Measurements from ENCODE around the gene SOCS6. TPM values are rescaled to one million over a fixed set of nuclear protein-coding genes. Genes with fewer than 3 reads are reported as not detected.
A peak's percentile ranks its signal among the peaks of the same experiment; 100 is the strongest.

Gene SOCS6
- total and polyA plus RNA-seq, 2 of the 13 experiments (the other 11 are each of a cell fraction or from before 2014, with no cell fraction given) = 18.6 to 38.3 TPM

DNA sequence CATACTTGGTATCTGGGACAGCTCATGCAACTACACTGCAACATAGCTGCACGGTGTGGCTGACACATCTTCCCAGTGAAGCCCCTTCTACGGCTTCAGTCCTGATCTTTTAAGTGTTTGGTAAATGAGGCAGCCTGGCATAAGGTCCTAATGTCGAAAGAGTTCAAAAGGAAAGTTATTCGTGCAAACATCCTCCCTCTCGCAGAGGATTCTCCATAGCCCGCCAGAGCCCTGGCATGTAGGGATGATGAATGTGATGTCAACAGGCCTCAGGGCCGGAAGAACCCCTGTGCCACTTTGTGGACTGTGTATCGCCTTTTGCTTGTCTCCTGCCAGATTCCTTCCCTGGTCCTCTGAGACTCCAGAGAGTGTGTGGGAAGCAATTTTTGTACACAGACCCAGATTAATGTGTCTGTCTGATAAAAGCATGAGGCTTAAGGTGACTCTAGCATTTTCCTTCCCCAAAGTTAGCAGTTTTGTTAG is 88.5 kb downstream of the SOCS6 start (continued):
- TF ChIP-seq, protein P1, sequence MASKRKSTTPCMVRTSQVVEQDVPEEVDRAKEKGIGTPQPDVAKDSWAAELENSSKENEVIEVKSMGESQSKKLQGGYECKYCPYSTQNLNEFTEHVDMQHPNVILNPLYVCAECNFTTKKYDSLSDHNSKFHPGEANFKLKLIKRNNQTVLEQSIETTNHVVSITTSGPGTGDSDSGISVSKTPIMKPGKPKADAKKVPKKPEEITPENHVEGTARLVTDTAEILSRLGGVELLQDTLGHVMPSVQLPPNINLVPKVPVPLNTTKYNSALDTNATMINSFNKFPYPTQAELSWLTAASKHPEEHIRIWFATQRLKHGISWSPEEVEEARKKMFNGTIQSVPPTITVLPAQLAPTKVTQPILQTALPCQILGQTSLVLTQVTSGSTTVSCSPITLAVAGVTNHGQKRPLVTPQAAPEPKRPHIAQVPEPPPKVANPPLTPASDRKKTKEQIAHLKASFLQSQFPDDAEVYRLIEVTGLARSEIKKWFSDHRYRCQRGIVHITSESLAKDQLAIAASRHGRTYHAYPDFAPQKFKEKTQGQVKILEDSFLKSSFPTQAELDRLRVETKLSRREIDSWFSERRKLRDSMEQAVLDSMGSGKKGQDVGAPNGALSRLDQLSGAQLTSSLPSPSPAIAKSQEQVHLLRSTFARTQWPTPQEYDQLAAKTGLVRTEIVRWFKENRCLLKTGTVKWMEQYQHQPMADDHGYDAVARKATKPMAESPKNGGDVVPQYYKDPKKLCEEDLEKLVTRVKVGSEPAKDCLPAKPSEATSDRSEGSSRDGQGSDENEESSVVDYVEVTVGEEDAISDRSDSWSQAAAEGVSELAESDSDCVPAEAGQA (IDR thresholded peaks at IDR 0.05; ENCODE audit: low read depth) = peak; percentile 50; the same call in 1 of the 2 replicates
- TF ChIP-seq, protein P1 (CRISPR knock-in tag; IDR thresholded peaks at IDR 0.05; ENCODE audit: borderline replicate concordance) = no peak
- TF ChIP-seq ZFAT (CRISPR knock-in tag; conservative IDR thresholded peaks at IDR 0.05) (no peak), KLF16 (CRISPR knock-in tag; IDR thresholded peaks at IDR 0.05) (no peak), GTF3A (CRISPR knock-in tag; conservative IDR thresholded peaks at IDR 0.05) (no peak), TAF1 (CRISPR knock-in tag; IDR thresholded peaks at IDR 0.05) (no peak; the same call in 1 of the 2 replicates), FIP1L1 (IDR thresholded peaks at IDR 0.05; ENCODE audit: borderline replicate concordance, insufficient read depth, low read depth, low read length) (no peak), ZNF205 (CRISPR knock-in tag; IDR thresholded peaks at IDR 0.05) (no peak), SMARCC2 (IDR thresholded peaks at IDR 0.05) (no peak), POLR2AphosphoS5 (IDR thresholded peaks at IDR 0.05; ENCODE audit: low read depth, low read length) (no peak), WIZ (CRISPR knock-in tag; IDR thresholded peaks at IDR 0.05) (no peak), ZKSCAN5 (CRISPR knock-in tag; IDR thresholded peaks at IDR 0.05) (no peak), SMYD3 (CRISPR knock-in tag; IDR thresholded peaks at IDR 0.05) (no peak), ZNF556 (CRISPR knock-in tag; IDR thresholded peaks at IDR 0.05; ENCODE audit: borderline replicate concordance) (peak; percentile 45; the same call in 1 of the 2 replicates), TEAD2 (CRISPR knock-in tag; IDR thresholded peaks at IDR 0.05) (no peak), ZSCAN31 (CRISPR knock-in tag; IDR thresholded peaks at IDR 0.05; ENCODE audit: low read depth) (no peak), EHMT2 (IDR thresholded peaks at IDR 0.05; ENCODE audit: borderline replicate concordance, low read depth, low read length) (no peak), HOXA9 (CRISPR knock-in tag; IDR thresholded peaks at IDR 0.05; ENCODE audit: borderline replicate concordance) (no peak), KLF9 (CRISPR knock-in tag; IDR thresholded peaks at IDR 0.05; ENCODE audit: low read depth) (no peak), RFX3 (CRISPR knock-in tag; IDR thresholded peaks at IDR 0.05) (no peak)
- TF ChIP-seq, protein P2, sequence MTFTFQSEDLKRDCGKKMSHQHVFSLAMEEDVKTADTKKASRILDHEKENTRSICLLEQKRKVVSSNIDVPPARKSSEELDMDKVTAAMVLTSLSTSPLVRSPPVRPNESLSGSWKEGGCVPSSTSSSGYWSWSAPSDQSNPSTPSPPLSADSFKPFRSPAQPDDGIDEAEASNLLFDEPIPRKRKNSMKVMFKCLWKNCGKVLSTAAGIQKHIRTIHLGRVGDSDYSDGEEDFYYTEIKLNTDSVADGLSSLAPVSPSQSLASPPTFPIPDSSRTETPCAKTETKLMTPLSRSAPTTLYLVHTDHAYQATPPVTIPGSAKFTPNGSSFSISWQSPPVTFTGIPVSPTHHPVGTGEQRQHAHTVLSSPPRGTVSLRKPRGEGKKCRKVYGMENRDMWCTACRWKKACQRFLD (CRISPR knock-in tag; IDR thresholded peaks at IDR 0.05; ENCODE audit: borderline replicate concordance) = no peak
- TF ChIP-seq, protein P3, sequence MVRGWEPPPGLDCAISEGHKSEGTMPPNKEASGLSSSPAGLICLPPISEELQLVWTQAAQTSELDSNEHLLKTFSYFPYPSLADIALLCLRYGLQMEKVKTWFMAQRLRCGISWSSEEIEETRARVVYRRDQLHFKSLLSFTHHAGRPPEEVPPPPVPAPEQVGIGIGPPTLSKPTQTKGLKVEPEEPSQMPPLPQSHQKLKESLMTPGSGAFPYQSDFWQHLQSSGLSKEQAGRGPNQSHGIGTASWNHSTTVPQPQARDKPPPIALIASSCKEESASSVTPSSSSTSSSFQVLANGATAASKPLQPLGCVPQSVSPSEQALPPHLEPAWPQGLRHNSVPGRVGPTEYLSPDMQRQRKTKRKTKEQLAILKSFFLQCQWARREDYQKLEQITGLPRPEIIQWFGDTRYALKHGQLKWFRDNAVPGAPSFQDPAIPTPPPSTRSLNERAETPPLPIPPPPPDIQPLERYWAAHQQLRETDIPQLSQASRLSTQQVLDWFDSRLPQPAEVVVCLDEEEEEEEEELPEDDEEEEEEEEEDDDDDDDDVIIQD (CRISPR knock-in tag; IDR thresholded peaks at IDR 0.05; ENCODE audit: low read depth) = no peak
- TF ChIP-seq, protein P4, sequence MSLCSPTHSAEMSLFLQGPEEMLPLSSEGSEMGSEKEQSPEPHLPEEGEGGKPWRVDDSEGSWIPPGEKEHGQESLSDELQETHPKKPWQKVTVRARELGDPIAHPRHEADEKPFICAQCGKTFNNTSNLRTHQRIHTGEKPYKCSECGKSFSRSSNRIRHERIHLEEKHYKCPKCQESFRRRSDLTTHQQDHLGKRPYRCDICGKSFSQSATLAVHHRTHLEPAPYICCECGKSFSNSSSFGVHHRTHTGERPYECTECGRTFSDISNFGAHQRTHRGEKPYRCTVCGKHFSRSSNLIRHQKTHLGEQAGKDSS (CRISPR knock-in tag; IDR thresholded peaks at IDR 0.05; ENCODE audit: borderline replicate concordance, low read depth) = no peak

All from HepG2 (cell line).